AG09309 (cell line): ENCODE data around the gene GTF2A1.
A peak's percentile ranks its signal among the peaks of the same experiment; 100 is the strongest.
"Not testable (repeated sequence)": the region's sequence is repeated elsewhere in the genome, so short reads cannot be mapped to it uniquely, and the experiment has no call there.

Source experiments
- DNase-seq: peaks from one replicate; pipeline ENCODE4 v3.0.0-alpha.2; 2010; ENCODE audit warnings: low read depth
- H3K4me3 ChIP-seq: 2 replicates; pipeline ENCODE4 v1.5.1; 2011; ENCODE audit warnings: mild to moderate bottlenecking, low read depth, low read length, moderate library complexity; ENCODE audit not compliant: control insufficient read depth
- TF ChIP-seq, protein P1 (sequence below): IDR thresholded peaks from 2 replicates; pipeline ENCODE4 v1.5.1; 2011; ENCODE audit warnings: mild to moderate bottlenecking, low read depth, low read length, inconsistent platforms; ENCODE audit not compliant: insufficient read depth, control insufficient read depth; ENCODE audit errors: missing control alignments

The GTF2A1 gene

DNA sequence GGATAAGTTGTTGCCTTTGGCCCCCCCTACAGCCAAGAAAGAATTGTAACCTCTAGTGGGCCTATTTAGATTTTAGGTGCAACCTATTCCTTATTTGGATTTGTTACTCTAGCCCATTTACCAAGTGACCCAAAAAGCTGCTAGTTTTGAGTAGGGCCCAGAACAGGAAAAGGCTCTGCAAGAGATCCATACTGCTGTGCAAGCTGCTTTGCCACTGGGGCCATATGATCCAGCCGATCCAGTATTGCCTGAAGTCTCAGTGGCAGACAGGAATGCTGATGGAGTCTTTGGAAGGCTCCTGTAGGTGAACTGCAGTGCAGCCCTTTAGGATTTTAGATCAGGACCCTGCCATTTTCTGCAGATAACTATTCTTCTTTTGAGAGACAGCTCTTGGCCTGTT is 12.9 kb upstream of the GTF2A1 start:
- DNase-seq: no peak
- no peak overlapping the region for H3K4me3 ChIP-seq

DNA sequence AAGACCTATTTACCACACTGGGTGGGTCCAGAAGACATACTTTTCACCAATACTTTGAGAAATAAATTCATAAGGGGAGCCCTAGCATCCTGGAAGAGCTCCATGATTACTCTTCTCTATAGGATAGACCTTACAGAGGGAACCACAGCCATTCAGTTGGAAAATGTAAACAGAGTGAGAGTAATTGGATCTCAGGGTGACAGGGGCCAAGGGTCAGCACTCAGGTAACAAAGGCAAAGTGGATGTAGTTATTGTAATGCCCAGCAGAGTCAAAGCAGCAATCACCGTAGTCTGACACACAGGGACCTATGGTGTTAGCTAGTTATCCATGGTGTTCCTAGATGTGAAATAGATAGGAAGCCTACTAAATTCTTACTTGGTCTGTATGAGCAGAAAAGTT is 10.8 kb upstream of the GTF2A1 start:
- no peak overlapping the region for H3K4me3 ChIP-seq
- TF ChIP-seq, protein P1, sequence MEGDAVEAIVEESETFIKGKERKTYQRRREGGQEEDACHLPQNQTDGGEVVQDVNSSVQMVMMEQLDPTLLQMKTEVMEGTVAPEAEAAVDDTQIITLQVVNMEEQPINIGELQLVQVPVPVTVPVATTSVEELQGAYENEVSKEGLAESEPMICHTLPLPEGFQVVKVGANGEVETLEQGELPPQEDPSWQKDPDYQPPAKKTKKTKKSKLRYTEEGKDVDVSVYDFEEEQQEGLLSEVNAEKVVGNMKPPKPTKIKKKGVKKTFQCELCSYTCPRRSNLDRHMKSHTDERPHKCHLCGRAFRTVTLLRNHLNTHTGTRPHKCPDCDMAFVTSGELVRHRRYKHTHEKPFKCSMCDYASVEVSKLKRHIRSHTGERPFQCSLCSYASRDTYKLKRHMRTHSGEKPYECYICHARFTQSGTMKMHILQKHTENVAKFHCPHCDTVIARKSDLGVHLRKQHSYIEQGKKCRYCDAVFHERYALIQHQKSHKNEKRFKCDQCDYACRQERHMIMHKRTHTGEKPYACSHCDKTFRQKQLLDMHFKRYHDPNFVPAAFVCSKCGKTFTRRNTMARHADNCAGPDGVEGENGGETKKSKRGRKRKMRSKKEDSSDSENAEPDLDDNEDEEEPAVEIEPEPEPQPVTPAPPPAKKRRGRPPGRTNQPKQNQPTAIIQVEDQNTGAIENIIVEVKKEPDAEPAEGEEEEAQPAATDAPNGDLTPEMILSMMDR: no peak
- DNase-seq: no peak

More for the DNA sequence above, 12.9 kb upstream of the GTF2A1 start:
- TF ChIP-seq, protein P1: no peak

DNA sequence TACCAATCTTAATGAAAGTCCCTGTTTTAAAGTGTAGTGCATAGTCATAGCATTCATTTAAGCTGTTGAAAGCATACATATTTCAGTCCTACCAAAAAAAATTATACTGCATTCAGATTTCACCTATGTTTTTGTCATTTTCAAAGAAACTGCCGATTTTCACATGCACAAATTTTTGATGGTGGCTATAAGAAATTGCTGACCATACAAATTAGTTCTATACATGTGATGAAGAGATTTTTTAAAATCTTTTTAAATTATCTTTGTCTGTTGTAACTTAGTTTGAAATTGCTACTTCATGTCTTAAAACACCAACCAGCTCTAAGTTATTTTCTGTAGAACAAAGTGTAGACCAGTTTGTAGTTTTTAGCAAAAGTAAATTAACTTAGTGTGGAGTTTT is 3.5 kb upstream of the GTF2A1 start:
- H3K4me3 ChIP-seq: no peak overlapping the region
- TF ChIP-seq, protein P1: no peak
- no peak for DNase-seq

DNA sequence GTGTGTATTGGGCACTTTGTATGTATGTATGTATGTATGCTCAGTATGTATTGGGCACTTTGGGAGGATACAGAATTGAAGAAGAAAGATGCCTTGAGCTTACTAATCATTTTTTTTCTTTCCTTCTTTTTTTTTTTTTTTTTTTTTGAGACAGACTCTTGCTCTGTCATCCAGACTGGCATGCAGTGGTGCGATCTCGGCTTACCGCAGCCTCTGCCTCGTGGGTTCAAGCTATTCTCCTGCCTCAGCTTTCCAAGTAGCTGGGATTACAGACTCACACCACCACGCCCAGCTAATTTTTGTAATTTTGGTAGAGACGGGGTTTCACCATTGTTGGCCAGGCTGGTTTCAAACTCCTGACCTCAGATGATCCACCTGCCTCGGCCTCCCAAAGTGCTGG is 3.0 kb upstream of the GTF2A1 start:
- not testable (repeated sequence) for DNase-seq, H3K4me3 ChIP-seq

DNA sequence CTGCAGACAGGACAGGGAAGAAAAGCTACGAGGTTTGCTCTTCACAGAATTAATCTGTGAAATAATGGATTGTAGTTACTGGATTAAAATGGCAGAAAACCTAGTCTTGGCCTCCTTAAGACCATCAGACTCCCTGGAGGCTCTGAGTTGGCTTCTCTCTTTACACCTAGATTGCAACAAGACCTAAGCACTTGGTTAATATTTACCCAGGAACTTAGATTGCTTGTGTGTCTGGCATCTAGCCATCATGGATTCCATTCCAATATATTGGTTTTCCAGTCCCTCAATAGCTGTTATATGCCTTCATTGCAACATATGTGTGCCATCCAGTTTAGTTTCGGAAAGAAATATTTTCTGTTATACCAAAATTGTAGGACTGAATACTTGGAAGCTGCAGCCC is 1.9 kb upstream of the GTF2A1 start:
- no peak for DNase-seq
- TF ChIP-seq, protein P1: no peak
- H3K4me3 ChIP-seq: no peak overlapping the region

DNA sequence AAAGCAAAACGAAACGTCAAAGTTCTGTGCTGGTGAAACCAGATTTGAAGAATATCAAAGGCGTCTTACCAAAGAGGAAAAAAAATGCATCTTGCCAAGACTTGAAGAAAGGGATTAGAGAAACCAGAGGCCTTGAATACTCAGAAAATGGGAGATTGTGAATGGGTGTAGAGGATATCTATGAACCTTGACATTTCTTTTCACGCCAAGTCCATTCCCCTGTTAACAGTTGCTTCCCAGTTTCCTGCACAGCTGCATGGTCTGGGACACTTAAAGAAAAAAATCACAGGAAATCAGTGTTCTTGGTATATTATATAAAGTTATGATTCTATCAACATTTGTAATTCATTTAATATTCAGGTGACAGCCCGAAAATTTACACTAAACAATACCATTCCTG is 1.4 kb upstream of the GTF2A1 start:
- DNase-seq: no peak
- no peak overlapping the region for H3K4me3 ChIP-seq
- TF ChIP-seq, protein P1: no peak

DNA sequence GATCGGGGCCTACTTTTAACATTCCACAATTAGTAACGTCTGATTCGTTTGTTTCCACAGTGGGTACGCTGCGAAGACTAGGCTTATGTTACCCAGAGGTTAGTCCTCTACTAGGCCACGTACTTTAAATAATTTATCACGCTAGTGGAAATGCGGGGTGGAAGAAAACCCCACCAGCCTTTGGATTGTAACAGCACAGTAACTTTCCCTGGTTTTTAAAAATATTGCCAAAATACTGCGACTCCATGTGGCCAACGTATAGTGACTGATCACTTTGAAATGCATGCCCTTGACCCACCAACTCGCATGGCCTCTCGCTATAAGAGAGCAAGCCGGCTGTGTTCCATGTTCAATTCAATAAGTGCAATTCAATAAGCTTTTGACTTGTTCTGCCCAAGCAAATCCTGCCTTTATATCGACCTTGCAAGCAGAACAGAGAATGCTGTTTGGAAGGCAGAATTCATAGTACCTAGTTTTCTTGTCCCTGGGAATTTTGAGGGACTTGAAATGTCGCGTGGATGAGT is 882 bp upstream of the GTF2A1 start:
- H3K4me3 ChIP-seq: peak overlapping the region; percentile 57
- no peak for DNase-seq
- TF ChIP-seq, protein P1: no peak

DNA sequence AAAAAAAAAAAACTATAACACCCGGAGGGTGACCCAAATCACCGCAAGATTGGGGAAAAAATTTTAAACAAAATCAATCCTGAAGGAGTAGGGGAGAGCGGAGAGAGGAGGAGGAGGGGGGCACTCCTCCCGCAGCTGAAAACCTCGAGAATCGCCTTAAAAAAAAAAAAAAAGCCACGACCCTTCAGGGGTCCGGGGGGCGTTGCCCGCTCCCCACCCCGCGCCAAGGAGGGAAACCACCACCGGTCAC is 254 bp downstream of the GTF2A1 start:
- no peak for DNase-seq
- TF ChIP-seq, protein P1: no peak
- peak overlapping the region; percentile 90 for H3K4me3 ChIP-seq
